H9 (cell line): ENCODE data around the gene MT1F. TPM values are rescaled to one million over a fixed set of nuclear protein-coding genes. Genes with fewer than 3 reads are reported as not detected.

Source experiments
- DNase-seq: peaks from one replicate; pipeline ENCODE4 v3.0.0-alpha.2; 2017
- H2AFZ ChIP-seq: one replicate; pipeline ENCODE4 v1.6.1; 2013; ENCODE audit warnings: mild to moderate bottlenecking, low read length, control low read depth, moderate library complexity
- H2AK5ac ChIP-seq: 2 replicates; pipeline ENCODE4 v1.6.1; 2013; ENCODE audit warnings: low read length, control low read depth, mixed read lengths; ENCODE audit not compliant: insufficient read length
- H2BK120ac ChIP-seq: one replicate; pipeline ENCODE4 v1.6.1; 2013; ENCODE audit warnings: low read depth, mild to moderate bottlenecking, low read length, control low read depth, inconsistent platforms; ENCODE audit not compliant: poor library complexity, severe bottlenecking
- H2BK12ac ChIP-seq: 2 replicates; pipeline ENCODE4 v1.6.1; 2013; ENCODE audit warnings: low read length, control low read depth, mixed read lengths, low read depth; ENCODE audit not compliant: insufficient read length
- H2BK15ac ChIP-seq: 2 replicates; pipeline ENCODE4 v1.6.1; 2013; ENCODE audit warnings: low read depth, low read length, control low read depth
- H2BK20ac ChIP-seq: one replicate; pipeline ENCODE4 v1.6.1; 2013; ENCODE audit warnings: low read depth, mild to moderate bottlenecking, low read length, control low read depth, inconsistent platforms; ENCODE audit not compliant: poor library complexity, severe bottlenecking
- H2BK5ac ChIP-seq: 2 replicates; pipeline ENCODE4 v1.6.1; 2013; ENCODE audit warnings: low read length, control low read depth, mixed read lengths; ENCODE audit not compliant: insufficient read length
- H3K14ac ChIP-seq: 2 replicates; pipeline ENCODE4 v1.6.1; 2013; ENCODE audit warnings: low read length, control low read depth; ENCODE audit not compliant: insufficient read depth
- H3K18ac ChIP-seq: 2 replicates; pipeline ENCODE4 v1.6.1; 2013; ENCODE audit warnings: low read depth, mild to moderate bottlenecking, mixed read lengths, low read length, control low read depth; ENCODE audit not compliant: insufficient read length
- H3K23ac ChIP-seq: 2 replicates; pipeline ENCODE4 v1.6.1; 2013; ENCODE audit warnings: low read length, control low read depth, mixed read lengths, low read depth; ENCODE audit not compliant: insufficient read length
- H3K23me2 ChIP-seq: 2 replicates; pipeline ENCODE4 v1.6.1; 2013; ENCODE audit warnings: low read depth, mild to moderate bottlenecking, mixed read lengths, low read length, control low read depth; ENCODE audit not compliant: insufficient read length, poor library complexity, severe bottlenecking
- H3K27ac ChIP-seq: 2 replicates; pipeline ENCODE4 v1.5.1; 2013; ENCODE audit warnings: low read length, control low read depth, mixed read lengths, low read depth; ENCODE audit not compliant: insufficient read length
- H3K27me3 ChIP-seq: 2 replicates; pipeline ENCODE4 v1.6.1; 2013; ENCODE audit warnings: low read length, control low read depth, inconsistent platforms; ENCODE audit not compliant: insufficient read depth
- H3K4ac ChIP-seq: 2 replicates; pipeline ENCODE4 v1.6.1; 2013; ENCODE audit warnings: low read depth, mild to moderate bottlenecking, control low read depth, inconsistent platforms, low read length, moderate library complexity
- H3K4me1 ChIP-seq: 2 replicates; pipeline ENCODE4 v1.6.1; 2013; ENCODE audit warnings: low read length, control low read depth, inconsistent platforms; ENCODE audit not compliant: insufficient read depth
- H3K4me2 ChIP-seq: 2 replicates; pipeline ENCODE4 v1.6.1; 2013; ENCODE audit warnings: low read length, control low read depth, mixed read lengths; ENCODE audit not compliant: insufficient read length, insufficient read depth
- H3K56ac ChIP-seq: 2 replicates; pipeline ENCODE4 v1.6.1; 2013; ENCODE audit warnings: low read depth, mild to moderate bottlenecking, mixed read lengths, low read length, control low read depth; ENCODE audit not compliant: insufficient read length
- H3K79me1 ChIP-seq: 2 replicates; pipeline ENCODE4 v1.6.1; 2013; ENCODE audit warnings: low read depth, mild to moderate bottlenecking, moderate library complexity, low read length, control low read depth, inconsistent platforms; ENCODE audit not compliant: insufficient read depth, poor library complexity, severe bottlenecking
- H3K79me2 ChIP-seq: 2 replicates; pipeline ENCODE4 v1.6.1; 2013; ENCODE audit warnings: low read length, control low read depth, inconsistent platforms; ENCODE audit not compliant: insufficient read depth
- H3K9ac ChIP-seq: 2 replicates; pipeline ENCODE4 v1.6.1; 2013; ENCODE audit warnings: low read length, control low read depth, mixed read lengths; ENCODE audit not compliant: insufficient read length; ENCODE audit errors: extremely low read depth
- H3K9me3 ChIP-seq: one replicate; pipeline ENCODE4 v1.6.1; 2013; ENCODE audit warnings: low read depth, low read length, inconsistent platforms; ENCODE audit not compliant: control insufficient read depth
- H3T11ph ChIP-seq: one replicate; pipeline ENCODE4 v1.6.1; 2013; ENCODE audit warnings: mild to moderate bottlenecking, low read length, control low read depth, inconsistent platforms
- H4K20me1 ChIP-seq: one replicate; pipeline ENCODE4 v1.6.1; 2013; ENCODE audit not compliant: control insufficient read depth, insufficient read length, insufficient read depth
- H4K5ac ChIP-seq: 2 replicates; pipeline ENCODE4 v1.6.1; 2013; ENCODE audit warnings: low read depth, mild to moderate bottlenecking, mixed read lengths, low read length, control low read depth; ENCODE audit not compliant: insufficient read length
- H4K8ac ChIP-seq: replicated peaks from 2 replicates; pipeline ENCODE4 v1.6.1; 2013; ENCODE audit warnings: low read length, control low read depth, mixed read lengths, low read depth; ENCODE audit not compliant: insufficient read length
- H4K91ac ChIP-seq: 2 replicates; pipeline ENCODE4 v1.6.1; 2013; ENCODE audit warnings: low read depth, mild to moderate bottlenecking, moderate library complexity, mixed read lengths, low read length, control low read depth; ENCODE audit not compliant: insufficient read length
- H3K27ac Mint-ChIP-seq, 3 experiments: 2 replicates in 2 of 3; 3 replicates in 1 of 3; pipeline ENCODE4 v1.8.0; 2020 to 2021; ENCODE audit warnings: mixed read lengths in 3 of 3, mild to moderate bottlenecking in 1 of 3, moderate library complexity in 1 of 3
- H3K27me3 Mint-ChIP-seq: 2 replicates; pipeline ENCODE4 v1.8.0; 2021; ENCODE audit warnings: low read depth, mild to moderate bottlenecking, moderate library complexity, mixed read lengths
- H3K36me3 Mint-ChIP-seq, 3 experiments: 2 replicates in 2 of 3; 3 replicates in 1 of 3; pipeline ENCODE4 v1.8.0; 2020 to 2021; ENCODE audit warnings: low read depth in 3 of 3, mixed read lengths in 3 of 3; ENCODE audit not compliant: insufficient read depth in 1 of 3
- H3K4me1 Mint-ChIP-seq, 2 experiments: 2 replicates each; pipeline ENCODE4 v1.8.0; 2020; ENCODE audit warnings: mixed read lengths in 2 of 2
- H3K4me3 Mint-ChIP-seq, 2 experiments: 2 replicates in 1 of 2; 3 replicates in 1 of 2; pipeline ENCODE4 v1.8.0; 2020 to 2021; ENCODE audit warnings: mild to moderate bottlenecking in 2 of 2, mixed read lengths in 2 of 2, moderate library complexity in 1 of 2
- H3K9me3 Mint-ChIP-seq, 2 experiments: 2 replicates in 1 of 2; 3 replicates in 1 of 2; pipeline ENCODE4 v1.8.0; 2020; ENCODE audit warnings: mild to moderate bottlenecking in 2 of 2, mixed read lengths in 2 of 2, moderate library complexity in 1 of 2
- CTCF ChIP-seq: fragments of 200-600 bp; sonication (generic); conservative IDR thresholded peaks from 3 replicates; pipeline ENCODE4 v1.8.0; 2021; ENCODE audit warnings: antibody characterized with exemption, mild to moderate bottlenecking
- WGBS: extraction: QIAGEN DNeasy Blood & Tissue Kit; methylation state at CpG from one replicate; pipeline ENCODE4 v1.1.7; 2013; ENCODE audit warnings: missing lambda C conversion rate, low lambda C conversion rate, mixed read lengths; ENCODE audit not compliant: insufficient read length; ENCODE audit errors: extremely low coverage; 5-methylcytosine and 5-hydroxymethylcytosine counted together
- total RNA-seq: library from RNA; stranded (reverse); gene quantifications from 2 replicates; pipeline ENCODE4 v1.2.1, GENCODE V29; 2021

The MT1F gene
- total RNA-seq, 1 experiment from 2014 or later = 26.1 TPM

GRCh38 chr16:56684926-56685590 lies 27.3 kb downstream of the MT1F start:
- H3K23ac ChIP-seq = no peak overlapping the region
- H3K9ac ChIP-seq = no peak overlapping the region
- H3K27ac ChIP-seq = no peak overlapping the region
- peaks cover 8% of the 10 kb centered on the region for H3K23me2 ChIP-seq
- H2BK120ac ChIP-seq = no peak overlapping the region
- no peak overlapping the region for H4K8ac ChIP-seq
- no peak overlapping the region for H4K5ac ChIP-seq
- no CpG with 5 or more reads among the region's 4 CpGs for WGBS
- H2BK20ac ChIP-seq = no peak overlapping the region
- Mint-ChIP-seq H3K4me1 (peaks cover 26 to 28% of the 10 kb centered on the region in 2 experiments), H3K4me3 (no peak overlapping the region), H3K36me3 (peaks cover 3 to 13% (median 8%) of the 10 kb centered on the region in 3 experiments; a peak in 6 of 7 replicates), H3K27me3 (peaks cover 53% of the 10 kb centered on the region), H3K9me3 (peaks cover 9 to 11% of the 10 kb centered on the region in 2 experiments), H3K27ac (no peak overlapping the region)
- H4K91ac ChIP-seq = no peak overlapping the region
- no peak overlapping the region for H2BK5ac ChIP-seq
- H2BK12ac ChIP-seq = no peak overlapping the region
- no peak overlapping the region for H3K14ac ChIP-seq
- H2AK5ac ChIP-seq = no peak overlapping the region
- no peak overlapping the region for H3T11ph ChIP-seq
- H3K79me2 ChIP-seq = no peaks in the 10 kb centered on the region
- H2AFZ ChIP-seq = no peak overlapping the region
- no peaks in the 10 kb centered on the region for H3K27me3 ChIP-seq
- H4K20me1 ChIP-seq = no peaks in the 10 kb centered on the region
- DNase-seq = no peak
- no peaks in the 10 kb centered on the region for H3K79me1 ChIP-seq
- H3K4ac ChIP-seq = no peak overlapping the region
- no peak overlapping the region for H3K18ac ChIP-seq
- no peak overlapping the region for H3K4me2 ChIP-seq
- no peaks in the 10 kb centered on the region for H3K9me3 ChIP-seq
- H3K56ac ChIP-seq = no peak overlapping the region
- H3K4me1 ChIP-seq = no peaks in the 10 kb centered on the region
- H2BK15ac ChIP-seq = no peak overlapping the region
- no peak for TF ChIP-seq CTCF
